Measurements from ENCODE around the gene TMEM187. TPM values are rescaled to one million over a fixed set of nuclear protein-coding genes. Genes with fewer than 3 reads are reported as not detected.
A peak's percentile ranks its signal among the peaks of the same experiment; 100 is the strongest.
"Not testable (repeated sequence)": the region's sequence is repeated elsewhere in the genome, so short reads cannot be mapped to it uniquely, and the experiment has no call there.

TMEM187 gene
- total RNA-seq, 1 experiment from 2014 or later: 9.4 TPM

- Mint-ChIP-seq H3K4me1 (ENCODE audit: low read depth, unreplicated experiment) (no peaks in the 10 kb centered on the region), H3K27me3 (ENCODE audit: unreplicated experiment) (no peaks in the 10 kb centered on the region), H3K36me3 (ENCODE audit: insufficient read depth, unreplicated experiment) (no peaks in the 10 kb centered on the region), H3K9me3 (ENCODE audit: low read depth, unreplicated experiment) (peaks cover 3% of the 10 kb centered on the region), H3K4me3 (ENCODE audit: low read depth, unreplicated experiment) (no peak overlapping the region), H3K27ac (ENCODE audit: unreplicated experiment) (no peak overlapping the region)
- no TSS peak for BruUV-seq (replicated peaks)
- intact Hi-C loops (cut with micrococcal nuclease; ENCODE audit: unreplicated experiment): no loop called here
- TF ChIP-seq CTCF (IDR thresholded peaks at IDR 0.05; ENCODE audit: unreplicated experiment): no peak
- CTCF ChIA-PET: no interaction called here
- DNase-seq: no peak
These were observed 20.5 kb downstream of the TMEM187 start for GRCh38 chrX:153993079-153993478.

- no peaks in the 10 kb centered on the region for H3K36me3 Mint-ChIP-seq (ENCODE audit: insufficient read depth, unreplicated experiment)
- DNase-seq: no peak
- H3K4me3 Mint-ChIP-seq (ENCODE audit: low read depth, unreplicated experiment): no peak overlapping the region
- no peaks in the 10 kb centered on the region for H3K27me3 Mint-ChIP-seq (ENCODE audit: unreplicated experiment)
- BruUV-seq (replicated peaks): no TSS peak
- no peak for TF ChIP-seq CTCF (IDR thresholded peaks at IDR 0.05; ENCODE audit: unreplicated experiment)
- H3K27ac Mint-ChIP-seq (ENCODE audit: unreplicated experiment): no peak overlapping the region
- no peaks in the 10 kb centered on the region for H3K4me1 Mint-ChIP-seq (ENCODE audit: low read depth, unreplicated experiment)
- intact Hi-C loops (cut with micrococcal nuclease; ENCODE audit: unreplicated experiment): no loop called here
- CTCF ChIA-PET: no interaction called here
- H3K9me3 Mint-ChIP-seq (ENCODE audit: low read depth, unreplicated experiment): peaks cover 3% of the 10 kb centered on the region
These were observed 21.4 kb downstream of the TMEM187 start for GRCh38 chrX:153993978-153994377.

- DNase-seq; intact Hi-C loops (cut with micrococcal nuclease; ENCODE audit: unreplicated experiment); H3K9me3 Mint-ChIP-seq (ENCODE audit: low read depth, unreplicated experiment); H3K4me1 Mint-ChIP-seq (ENCODE audit: low read depth, unreplicated experiment); BruUV-seq (replicated peaks); CTCF ChIA-PET; H3K36me3 Mint-ChIP-seq (ENCODE audit: insufficient read depth, unreplicated experiment); H3K27me3 Mint-ChIP-seq (ENCODE audit: unreplicated experiment); H3K27ac Mint-ChIP-seq (ENCODE audit: unreplicated experiment); H3K4me3 Mint-ChIP-seq (ENCODE audit: low read depth, unreplicated experiment): not testable (repeated sequence)
These were observed 21.8 kb downstream of the TMEM187 start for GRCh38 chrX:153994398-153994797.

GRCh38 chrX:153995504-153995903, 22.9 kb downstream of the TMEM187 start:
- H3K27ac Mint-ChIP-seq (ENCODE audit: unreplicated experiment): no peak overlapping the region
- H3K27me3 Mint-ChIP-seq (ENCODE audit: unreplicated experiment): no peaks in the 10 kb centered on the region
- no TSS peak for BruUV-seq (replicated peaks)
- no peaks in the 10 kb centered on the region for H3K36me3 Mint-ChIP-seq (ENCODE audit: insufficient read depth, unreplicated experiment)
- peaks cover 3% of the 10 kb centered on the region for H3K9me3 Mint-ChIP-seq (ENCODE audit: low read depth, unreplicated experiment)
- H3K4me3 Mint-ChIP-seq (ENCODE audit: low read depth, unreplicated experiment): no peak overlapping the region
- no peak for DNase-seq
- intact Hi-C loops (cut with micrococcal nuclease; ENCODE audit: unreplicated experiment): no loop called here
- H3K4me1 Mint-ChIP-seq (ENCODE audit: low read depth, unreplicated experiment): peaks cover 10% of the 10 kb centered on the region
- no peak for TF ChIP-seq CTCF (IDR thresholded peaks at IDR 0.05; ENCODE audit: unreplicated experiment)
- CTCF ChIA-PET: no interaction called here

GRCh38 chrX:153999359-154000037, 26.9 kb downstream of the TMEM187 start:
- Mint-ChIP-seq H3K4me3 (ENCODE audit: low read depth, unreplicated experiment) (peak overlapping the region; percentile 33), H3K9me3 (ENCODE audit: low read depth, unreplicated experiment) (no peaks in the 10 kb centered on the region)
- CTCF ChIA-PET: no interaction called here

More at GRCh38 chrX:153999359-154000037, 26.9 kb downstream of the TMEM187 start:
- BruUV-seq (replicated peaks): no TSS peak
- Mint-ChIP-seq H3K27ac (ENCODE audit: unreplicated experiment) (no peak overlapping the region), H3K27me3 (ENCODE audit: unreplicated experiment) (no peaks in the 10 kb centered on the region), H3K4me1 (ENCODE audit: low read depth, unreplicated experiment) (peaks cover 10% of the 10 kb centered on the region), H3K36me3 (ENCODE audit: insufficient read depth, unreplicated experiment) (peaks cover 3% of the 10 kb centered on the region)
- no peak for TF ChIP-seq CTCF (IDR thresholded peaks at IDR 0.05; ENCODE audit: unreplicated experiment)
- no peak for DNase-seq
- intact Hi-C loops (cut with micrococcal nuclease; ENCODE audit: unreplicated experiment): no loop called here
